K562 (cell line): ENCODE results near the gene ENTREP3. TPM values are rescaled to one million over a fixed set of nuclear protein-coding genes. Genes with fewer than 3 reads are reported as not detected.

Source experiments
- FOXK2 ChIP-seq, 2 experiments: fragments of 450-650 bp; IDR thresholded peaks in 1 of 2; conservative IDR thresholded peaks in 1 of 2; 2 replicates each; pipeline ENCODE4 v1.6.1; 2016; ENCODE audit warnings: low read depth in 2 of 2, mild to moderate bottlenecking in 1 of 2
- HDGF ChIP-seq: fragments of 450-650 bp; IDR thresholded peaks from 2 replicates; pipeline ENCODE4 v1.6.1; 2016
- LARP7 ChIP-seq: fragments of 450-650 bp; IDR thresholded peaks from 2 replicates; pipeline ENCODE4 v1.6.1; 2016
- NR1H2 ChIP-seq: sonication (generic); formaldehyde crosslinking; IDR thresholded peaks from 2 replicates; pipeline ENCODE4 v1.4.0; 2020; ENCODE audit warnings: mild to moderate bottlenecking, missing genetic modification reagents
- NR4A1 ChIP-seq, 2 experiments: fragments of 250-450 bp in 1 of 2; fragments of 450-650 bp in 1 of 2; sonication (Bioruptor Pico) in 1 of 2; IDR thresholded peaks; 2 replicates each; pipeline versions ENCODE4 v1.4.0 to v1.6.1; 2016 to 2020; ENCODE audit warnings: mild to moderate bottlenecking in 2 of 2, missing compliant biosample characterization in 1 of 2, missing genetic modification characterization in 1 of 2, moderate library complexity in 1 of 2
- PTRF ChIP-seq: fragments of 450-650 bp; IDR thresholded peaks from 2 replicates; pipeline ENCODE4 v1.6.1; 2016; ENCODE audit warnings: mild to moderate bottlenecking, missing genetic modification characterization, missing compliant biosample characterization
- RNF219 ChIP-seq: fragments of 250-450 bp; sonication (Bioruptor Pico); IDR thresholded peaks from 2 replicates; pipeline ENCODE4 v1.5.0; 2022; ENCODE audit warnings: mild to moderate bottlenecking
- TBP ChIP-seq: optimal IDR thresholded peaks from 2 replicates; pipeline ENCODE3; 2011; ENCODE audit warnings: low read depth, low read length, improper control_type of control experiment
- VEZF1 ChIP-seq: fragments of 200-800 bp; sonication (Bioruptor generic); IDR thresholded peaks from 2 replicates; pipeline ENCODE4 v1.6.1; 2017; ENCODE audit warnings: missing genetic modification characterization, missing compliant biosample characterization
- ZFP36 ChIP-seq: fragments of 150-350 bp; IDR thresholded peaks from 2 replicates; pipeline ENCODE4 v1.6.1; 2018; ENCODE audit warnings: low read length, low read depth; ENCODE audit not compliant: partially characterized antibody
- ZFP91 ChIP-seq: sonication (generic); formaldehyde crosslinking; IDR thresholded peaks from 2 replicates; pipeline ENCODE4 v1.8.0; 2022; ENCODE audit warnings: mild to moderate bottlenecking, missing genetic modification reagents
- ZNF384 ChIP-seq: IDR thresholded peaks from 2 replicates; pipeline ENCODE4 v1.6.1; 2012; ENCODE audit warnings: low read depth, low read length, improper control_type of control experiment
- ZNF609 ChIP-seq: sonication (generic); formaldehyde crosslinking; IDR thresholded peaks from 2 replicates; pipeline ENCODE4 v1.8.1; 2023; ENCODE audit warnings: missing genetic modification reagents, mild to moderate bottlenecking, borderline replicate concordance
- ZNF740 ChIP-seq, 3 experiments: fragments of 200-800 bp in 1 of 3; sonication (Bioruptor generic) in 1 of 3; sonication (generic) in 1 of 3; formaldehyde crosslinking in 1 of 3; IDR thresholded peaks; 2 replicates each; pipeline versions ENCODE4 v1.6.1 to v1.8.0; 2016 to 2022; ENCODE audit warnings: mild to moderate bottlenecking in 2 of 3, missing compliant biosample characterization in 2 of 3, missing genetic modification characterization in 2 of 3, missing genetic modification reagents in 1 of 3
- ZSCAN32 ChIP-seq: fragments of 450-650 bp; formaldehyde crosslinking; IDR thresholded peaks from 2 replicates; pipeline ENCODE4 v1.4.0; 2020; ENCODE audit warnings: mild to moderate bottlenecking, moderate library complexity
- polyA plus RNA-seq, 8 experiments: library from polyadenylated mRNA; depleted of rRNA in 4 of 8; stranded (reverse) in 5 of 8; unstranded in 3 of 8; fragments of >200 nt; fragmentation: Nextera tagmentation in 2 of 8; fragmentation: Illumina TruSeq in 1 of 8; extraction: Ambion mirVana in 2 of 8; extraction: Trizol in 1 of 8; gene quantifications; 2 replicates each; pipeline versions ENCODE4 v1.2.1 to v1.2.3, GENCODE V29; 2011 to 2014; ENCODE audit warnings: inconsistent platforms in 1 of 8, missing spikeins in 1 of 8
- total RNA-seq, 7 experiments: library from RNA; depleted of rRNA in 6 of 7; stranded (reverse); fragments of >200 nt in 6 of 7; fragmentation: Illumina TruSeq in 2 of 7; extraction: Trizol in 2 of 7; gene quantifications; 2 replicates each; pipeline versions ENCODE4 v1.2.1 to v1.2.3, GENCODE V29; 2011 to 2021; ENCODE audit warnings: low replicate concordance in 1 of 7

ENTREP3 gene
- total and polyA plus RNA-seq, 9 of the 15 experiments (the other 6 are each of a cell fraction or from before 2014, with no cell fraction given) = 1.9 to 41.8 (median 5.9) TPM

GRCh38 chr1:155301342-155301841, 46.1 kb upstream of the ENTREP3 start, which contains the start of gene PKLR (continued):
- TF ChIP-seq VEZF1 (CRISPR knock-in tag) = peak; percentile 42; the same call in 1 of the 2 replicates
- TF ChIP-seq ZSCAN32 (CRISPR knock-in tag) = no peak
- TF ChIP-seq ZNF740 (CRISPR knock-in tag; IDR thresholded peaks at IDR 0.05) = no peak
- TF ChIP-seq ZNF740 (tag; IDR thresholded peaks at IDR 0.05) = no peak
- TF ChIP-seq TBP = peak; percentile 74
- no peak for TF ChIP-seq ZNF609
- no peak for TF ChIP-seq NR4A1 (CRISPR knock-in tag; IDR thresholded peaks at IDR 0.05)
- TF ChIP-seq NR4A1 (tag; IDR thresholded peaks at IDR 0.05) = no peak
- TF ChIP-seq LARP7 = no peak
- no peak for TF ChIP-seq HDGF
- no peak for TF ChIP-seq RNF219 (CRISPR knock-in tag)
- TF ChIP-seq PTRF (tag) = no peak
- no peak for TF ChIP-seq ZFP36
- TF ChIP-seq FOXK2 (conservative IDR thresholded peaks at IDR 0.05 in 1 of 2, IDR thresholded peaks at IDR 0.05 in 1 of 2; ENCODE audit: low read depth in 2 of 2) = peak in 1 of 2 experiments; percentile 3; a peak in 1 of 4 replicates
- TF ChIP-seq ZFP91 = no peak
- TF ChIP-seq ZNF384 = no peak
- TF ChIP-seq NR1H2 (CRISPR knock-in tag) = no peak
